Esophagus squamous epithelium (tissue), 4 donors: ENCODE measurements around the gene LRRC18.

Experiments
- POLR2A ChIP-seq, 4 donors: fragments of 450-650 bp; IDR thresholded peaks; one replicate each; pipeline ENCODE4 v1.6.1; 2017; ENCODE audit warnings: antibody characterized with exemption in 4 of 4, mild to moderate bottlenecking in 4 of 4, moderate library complexity in 3 of 4
- TF ChIP-seq, protein P1 (sequence below), 6 experiments: fragments of 450-650 bp in 4 of 6; fragments of 200-600 bp in 2 of 6; sonication (generic) in 2 of 6; IDR thresholded peaks; one replicate each; pipeline ENCODE4 v1.5.1; 2016 to 2019; ENCODE audit warnings: antibody characterized with exemption in 6 of 6, mild to moderate bottlenecking in 4 of 6, moderate library complexity in 4 of 6

- no peak for TF ChIP-seq POLR2A (IDR thresholded peaks at IDR 0.05)
- TF ChIP-seq, protein P1, sequence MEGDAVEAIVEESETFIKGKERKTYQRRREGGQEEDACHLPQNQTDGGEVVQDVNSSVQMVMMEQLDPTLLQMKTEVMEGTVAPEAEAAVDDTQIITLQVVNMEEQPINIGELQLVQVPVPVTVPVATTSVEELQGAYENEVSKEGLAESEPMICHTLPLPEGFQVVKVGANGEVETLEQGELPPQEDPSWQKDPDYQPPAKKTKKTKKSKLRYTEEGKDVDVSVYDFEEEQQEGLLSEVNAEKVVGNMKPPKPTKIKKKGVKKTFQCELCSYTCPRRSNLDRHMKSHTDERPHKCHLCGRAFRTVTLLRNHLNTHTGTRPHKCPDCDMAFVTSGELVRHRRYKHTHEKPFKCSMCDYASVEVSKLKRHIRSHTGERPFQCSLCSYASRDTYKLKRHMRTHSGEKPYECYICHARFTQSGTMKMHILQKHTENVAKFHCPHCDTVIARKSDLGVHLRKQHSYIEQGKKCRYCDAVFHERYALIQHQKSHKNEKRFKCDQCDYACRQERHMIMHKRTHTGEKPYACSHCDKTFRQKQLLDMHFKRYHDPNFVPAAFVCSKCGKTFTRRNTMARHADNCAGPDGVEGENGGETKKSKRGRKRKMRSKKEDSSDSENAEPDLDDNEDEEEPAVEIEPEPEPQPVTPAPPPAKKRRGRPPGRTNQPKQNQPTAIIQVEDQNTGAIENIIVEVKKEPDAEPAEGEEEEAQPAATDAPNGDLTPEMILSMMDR (IDR thresholded peaks at IDR 0.05), result no peak
Measured at GRCh38 chr10:48898426-48898825, 41.2 kb downstream of the LRRC18 start.
